Raji (cell line): Measurements from ENCODE around the gene ADGRD1.

Source experiments
- POLR2A ChIP-seq: IDR thresholded peaks from 2 replicates; pipeline ENCODE4 v1.6.1; 2011; ENCODE audit warnings: low read depth, low read length, control low read depth; ENCODE audit not compliant: insufficient read depth

The ADGRD1 gene

DNA sequence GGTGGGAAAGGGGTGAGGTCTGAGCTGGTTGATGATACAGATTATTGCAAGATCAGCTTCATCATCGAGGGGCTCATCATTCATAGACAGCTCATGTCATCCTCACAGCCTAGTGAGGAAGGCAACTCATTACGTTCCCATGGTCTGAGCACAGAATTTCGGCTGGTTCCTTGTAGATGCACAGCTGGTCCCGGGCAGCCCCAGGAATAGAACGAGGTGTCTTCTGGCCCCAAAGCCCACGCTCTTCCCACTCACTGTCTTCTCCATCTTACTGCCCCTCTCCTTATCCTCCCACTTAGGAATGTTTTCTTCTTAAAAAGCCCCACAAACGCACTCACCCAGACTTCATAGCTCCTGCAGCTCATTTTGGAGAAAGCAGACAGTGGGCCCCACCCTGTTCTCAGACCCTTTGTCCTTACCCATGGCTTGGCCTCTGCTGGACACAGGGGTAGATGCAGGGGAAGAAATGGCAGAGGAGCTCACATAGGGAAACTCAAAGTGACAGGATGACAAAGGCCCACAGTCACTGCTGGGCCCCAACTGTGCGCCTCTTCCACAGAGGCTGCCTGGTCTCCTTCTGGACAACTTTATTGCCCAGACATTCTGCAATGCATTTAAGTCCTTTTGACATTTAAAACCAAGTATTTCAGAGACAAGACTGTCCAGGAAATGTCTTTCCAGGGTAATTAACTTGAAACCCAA, 162.2 kb downstream of the ADGRD1 start:
- no peak for TF ChIP-seq POLR2A

DNA sequence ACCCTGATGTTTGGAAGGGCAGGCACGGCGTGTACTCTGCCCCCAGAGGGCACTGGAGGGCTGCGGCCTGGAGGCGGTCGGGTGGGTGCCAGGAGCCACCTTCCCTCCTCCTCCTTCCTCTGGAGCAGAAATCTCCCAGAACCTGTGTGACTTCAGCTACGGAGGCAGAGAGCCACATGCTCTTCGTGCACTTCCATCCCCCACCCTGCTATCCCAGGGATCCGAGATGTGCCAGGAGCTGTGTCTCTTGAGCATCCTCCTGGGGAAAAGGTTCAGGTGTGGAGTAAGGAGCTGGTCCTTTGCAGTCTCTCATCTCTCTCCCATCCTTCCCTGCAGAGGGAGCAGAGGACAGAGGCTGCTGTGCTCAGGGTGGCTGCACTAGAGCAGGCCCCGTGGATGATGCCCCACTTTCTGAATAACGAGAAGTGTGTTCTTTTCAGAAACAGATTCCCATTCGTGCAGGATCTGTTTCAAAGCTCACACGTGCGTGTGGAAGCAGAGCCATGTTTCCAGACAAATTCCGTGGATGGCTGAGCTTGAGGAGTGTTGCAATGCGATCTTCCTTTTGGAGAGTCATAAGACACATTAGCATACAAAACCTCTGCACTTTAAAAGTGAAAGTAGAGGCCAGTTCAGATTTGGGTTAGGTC, 162.9 kb downstream of the ADGRD1 start:
- TF ChIP-seq POLR2A, result no peak

GRCh38 chr12:131117438-131118245, 163.9 kb downstream of the ADGRD1 start:
- no peak for TF ChIP-seq POLR2A

DNA sequence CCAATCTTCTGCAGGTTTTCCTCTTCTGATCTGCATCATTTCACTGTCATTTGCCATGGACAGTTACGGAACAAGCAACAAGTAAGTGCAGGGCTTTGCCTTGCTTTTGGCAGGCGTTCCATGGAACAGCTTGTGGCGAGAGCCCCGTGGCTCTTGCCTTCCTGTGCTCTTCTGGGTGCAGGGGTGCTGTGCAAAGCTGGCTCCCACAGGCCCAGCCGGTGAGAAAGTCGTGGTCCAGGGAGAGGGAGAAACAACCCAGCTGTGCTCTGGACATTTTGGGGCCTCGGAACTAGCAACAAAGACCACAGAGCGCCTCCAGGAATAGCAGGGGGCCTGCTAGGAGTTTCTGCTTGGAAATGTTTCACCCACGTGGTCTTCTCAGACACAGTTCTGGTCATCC, 164.7 kb downstream of the ADGRD1 start:
- TF ChIP-seq POLR2A, result no peak

GRCh38 chr12:131119936-131120335, 166.2 kb downstream of the ADGRD1 start:
- no peak for TF ChIP-seq POLR2A

- no peak for TF ChIP-seq POLR2A
Observed at GRCh38 chr12:131120831-131121271, 167.1 kb downstream of the ADGRD1 start.

DNA sequence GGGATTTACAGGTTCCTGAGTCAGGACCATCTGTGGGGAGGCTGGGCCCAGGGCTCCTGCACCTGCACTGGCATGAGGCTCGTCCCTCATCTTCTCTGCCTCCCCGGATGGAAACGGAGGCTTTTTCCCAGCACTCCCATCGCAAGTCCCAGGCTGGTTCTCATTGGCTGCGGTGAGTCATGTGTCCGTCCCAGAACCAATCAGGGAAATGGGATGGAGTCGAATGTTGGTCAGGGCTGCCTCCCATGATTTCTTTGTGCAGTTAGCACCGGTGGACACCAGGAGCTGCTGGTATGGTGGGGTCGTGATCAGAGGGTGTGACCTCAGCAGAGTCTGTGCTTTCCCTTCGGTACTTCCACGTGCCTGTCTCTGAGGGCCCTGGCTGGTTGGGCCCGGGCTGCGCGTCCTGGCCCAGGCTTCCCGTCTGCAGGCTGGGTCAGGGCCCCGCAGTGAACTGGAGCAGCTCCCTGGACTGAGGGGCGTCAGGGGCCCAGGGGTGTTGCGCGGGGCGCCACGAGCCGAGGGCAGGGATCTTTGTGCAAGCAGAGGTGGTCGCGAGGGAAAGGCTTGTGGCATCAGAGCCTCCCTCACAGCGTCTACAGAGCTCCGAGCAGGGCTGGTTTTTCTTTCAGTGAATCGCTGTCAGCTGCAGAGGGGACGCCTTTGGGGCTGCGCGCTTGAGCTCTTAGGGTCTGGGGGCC, 168.1 kb downstream of the ADGRD1 start:
- TF ChIP-seq POLR2A, result no peak

- no peak for TF ChIP-seq POLR2A
Observed at GRCh38 chr12:131122631-131123030, 168.9 kb downstream of the ADGRD1 start.

GRCh38 chr12:131123817-131124216, 170.1 kb downstream of the ADGRD1 start:
- no peak for TF ChIP-seq POLR2A

GRCh38 chr12:131124487-131125280, 171.0 kb downstream of the ADGRD1 start:
- no peak for TF ChIP-seq POLR2A

GRCh38 chr12:131126662-131127173, 173.0 kb downstream of the ADGRD1 start:
- TF ChIP-seq POLR2A, result no peak

DNA sequence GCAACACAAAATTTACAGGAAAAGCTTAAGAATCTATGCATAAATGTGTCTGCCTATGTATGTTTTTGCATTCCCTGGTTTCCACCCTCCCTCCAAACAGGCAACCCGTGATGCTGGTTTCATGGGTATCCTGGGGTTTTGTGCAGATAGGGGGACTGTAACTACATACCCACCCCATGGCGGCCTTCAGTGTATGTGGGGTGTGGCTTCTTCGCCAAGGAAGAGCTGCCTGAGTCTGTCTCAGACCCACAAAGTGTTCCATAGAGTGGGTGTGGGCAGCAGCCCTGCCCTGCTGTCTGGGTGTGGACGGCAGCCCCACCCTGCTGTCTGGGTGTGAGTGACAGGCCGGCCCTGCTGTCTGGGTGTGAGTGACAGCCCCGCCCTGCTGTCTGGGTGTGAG, 174.8 kb downstream of the ADGRD1 start:
- no peak for TF ChIP-seq POLR2A

DNA sequence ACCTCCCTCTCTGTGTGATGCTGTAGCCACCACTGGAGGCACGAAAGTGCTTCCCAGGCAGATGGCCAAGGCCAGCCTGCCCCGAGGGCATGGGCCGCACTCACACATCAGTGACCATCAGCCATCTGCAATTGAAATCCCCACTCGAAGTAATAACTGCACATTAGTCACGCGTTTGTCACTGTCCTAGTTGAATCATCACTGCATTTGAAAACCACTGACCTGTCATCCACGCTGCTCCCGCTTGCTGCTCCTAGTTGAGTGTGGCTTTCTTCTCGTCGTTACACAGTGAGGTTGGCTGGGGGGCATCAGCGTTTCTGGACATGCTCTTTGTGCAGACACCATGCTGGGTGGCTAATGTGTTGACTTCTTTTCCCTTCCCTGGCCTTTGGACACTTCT, 176.1 kb downstream of the ADGRD1 start:
- no peak for TF ChIP-seq POLR2A

DNA sequence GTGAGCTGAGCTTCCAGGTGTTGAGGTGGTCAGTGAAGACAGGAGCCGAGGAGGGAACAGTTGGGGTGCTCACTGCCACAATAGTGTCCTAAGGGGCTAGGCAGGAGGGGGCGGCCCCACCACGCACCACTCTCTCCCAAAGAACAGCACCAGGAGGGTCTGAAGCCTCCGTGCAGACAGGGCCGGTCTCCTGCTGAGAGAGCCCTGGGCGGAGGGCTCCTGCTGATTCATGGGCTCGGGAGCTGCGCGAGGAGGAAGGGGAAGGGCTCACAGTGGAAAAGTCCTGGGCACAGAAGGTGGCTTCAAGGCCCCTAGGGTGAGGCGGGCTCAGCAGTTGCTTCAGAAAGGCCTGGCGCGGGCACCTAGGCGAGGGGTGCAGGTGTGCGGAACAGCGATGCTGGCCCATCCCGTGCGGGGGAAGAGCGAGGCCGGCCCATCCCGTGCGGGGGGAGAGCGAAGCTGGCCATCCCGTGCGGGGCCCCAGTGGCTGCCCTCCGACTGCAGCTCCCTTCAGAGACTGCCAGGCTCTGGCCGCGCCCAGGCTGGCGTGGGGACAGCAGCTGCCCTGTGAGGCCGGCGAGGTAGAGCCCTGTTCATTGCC, 176.7 kb downstream of the ADGRD1 start:
- no peak for TF ChIP-seq POLR2A
